Activated CD4-positive, alpha-beta memory T cell treated with anti-CD3 and anti-CD28 coated beads, Interleukin-2, amount 10 ng/mL, durations not matched to agents 7 days and 5 days (primary cell): ENCODE measurements around the gene TMEM183A. TPM values are rescaled to one million over a fixed set of nuclear protein-coding genes. Genes with fewer than 3 reads are reported as not detected.
A peak's percentile ranks its signal among the peaks of the same experiment; 100 is the strongest.
"Not testable (repeated sequence)": the region's sequence is repeated elsewhere in the genome, so short reads cannot be mapped to it uniquely, and the experiment has no call there.

Experiments
- CTCF ChIA-PET: fragments of 350-600 bp; sonication (Branson Sonifier 250); formaldehyde crosslinking; loops from one replicate; lab custom pipeline; 2021; ENCODE audit warnings: antibody characterized with exemption, inconsistent platforms; lab: Charles Lee
- POLR2A ChIA-PET: fragments of 350-600 bp; sonication (Branson Sonifier 250); formaldehyde crosslinking; loops from one replicate; lab custom pipeline; 2021; ENCODE audit warnings: antibody characterized with exemption; lab: Charles Lee
- DNase-seq: peaks from one replicate; pipeline ENCODE4 v3.0.0-alpha.2; 2020
- H3K27ac Mint-ChIP-seq: one replicate; pipeline ENCODE4 v1.8.0; 2021; ENCODE audit warnings: mild to moderate bottlenecking, mixed read lengths
- H3K27me3 Mint-ChIP-seq: one replicate; pipeline ENCODE4 v1.8.0; 2021; ENCODE audit warnings: mixed read lengths
- H3K36me3 Mint-ChIP-seq: one replicate; pipeline ENCODE4 v1.8.0; 2021; ENCODE audit warnings: low read depth, mixed read lengths
- H3K4me1 Mint-ChIP-seq: one replicate; pipeline ENCODE4 v1.8.0; 2021; ENCODE audit warnings: mixed read lengths
- H3K4me3 Mint-ChIP-seq: one replicate; pipeline ENCODE4 v1.8.0; 2021; ENCODE audit warnings: mild to moderate bottlenecking, mixed read lengths
- H3K9me3 Mint-ChIP-seq: one replicate; pipeline ENCODE4 v1.8.0; 2021; ENCODE audit warnings: mixed read lengths
- total RNA-seq, 2 experiments: library from RNA; stranded (reverse); gene quantifications; one replicate each; pipeline ENCODE4 v1.2.3, GENCODE V29; 2021

TMEM183A gene
- total RNA-seq, 2 experiments from 2014 or later, result 69.1 to 72.6 TPM

DNA sequence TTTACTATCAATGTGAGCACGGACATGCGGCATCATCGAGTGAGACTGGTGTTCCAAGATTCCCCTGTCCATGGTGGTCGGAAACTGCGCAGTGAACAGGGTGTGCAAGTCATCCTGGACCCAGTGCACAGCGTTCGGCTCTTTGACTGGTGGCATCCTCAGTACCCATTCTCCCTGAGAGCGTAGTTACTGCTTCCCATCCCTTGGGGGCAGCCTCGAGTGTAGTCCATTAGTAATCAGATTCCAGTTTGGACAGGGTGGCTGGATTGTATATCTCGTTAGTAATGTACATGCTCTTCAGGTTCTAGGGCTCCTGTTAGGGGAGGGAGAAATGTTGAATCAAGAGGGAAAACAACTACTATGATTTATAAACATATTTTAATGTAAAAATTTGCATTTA is 15.7 kb downstream of the TMEM183A start:
- not testable (repeated sequence) for H3K9me3 Mint-ChIP-seq, DNase-seq, H3K27me3 Mint-ChIP-seq, H3K4me3 Mint-ChIP-seq, H3K27ac Mint-ChIP-seq
- Mint-ChIP-seq H3K4me1 (peaks cover 16% of the 10 kb centered on the region), H3K36me3 (peaks cover 67% of the 10 kb centered on the region)
- ChIA-PET CTCF (interaction anchor here (0.6 kb wide), 1 partner anchor 295 kb away, joined by 3 read pairs; no protein-coding TSS in a partner anchor), POLR2A (interaction anchor here (1.0 to 1.2 kb wide), 2 partner anchors 16 to 17 kb away, joined by 3 to 4 read pairs; partner anchors contain the start of gene TMEM183A)

DNA sequence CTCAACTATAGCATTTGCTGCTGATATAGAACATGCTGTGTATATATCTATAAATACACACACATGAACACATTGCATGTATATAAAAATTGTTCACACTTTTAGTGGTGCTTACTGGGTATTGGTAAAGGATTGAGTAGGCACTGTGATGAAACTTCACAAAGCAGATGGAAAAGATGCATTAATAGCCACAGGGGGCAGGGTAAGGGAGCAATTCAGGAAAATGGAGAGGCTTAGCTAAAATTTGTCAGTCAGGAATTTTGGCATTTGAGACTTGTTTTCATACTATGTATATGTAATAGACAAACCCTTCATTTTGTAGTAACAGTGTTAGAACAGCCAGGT is 18.5 kb downstream of the TMEM183A start:
- ChIA-PET POLR2A (interaction anchor here (1.0 to 3.3 kb wide), 3 partner anchors 19 to 684 kb away, joined by 3 to 27 read pairs (median 3); partner anchors contain the start of genes TMEM183A and UBE2T), CTCF (interaction anchor here (0.9 to 2.5 kb wide), 7 partner anchors 11 to 242 kb away, joined by 3 to 25 read pairs (median 4); no protein-coding TSS in a partner anchor)
- Mint-ChIP-seq H3K4me1 (peaks cover 22% of the 10 kb centered on the region), H3K27ac (peak overlapping the region; percentile 52), H3K36me3 (peaks cover 45% of the 10 kb centered on the region), H3K27me3 (peaks cover 14% of the 10 kb centered on the region), H3K4me3 (peak overlapping the region; percentile 73), H3K9me3 (no peaks in the 10 kb centered on the region)
- DNase-seq, result no peak

DNA sequence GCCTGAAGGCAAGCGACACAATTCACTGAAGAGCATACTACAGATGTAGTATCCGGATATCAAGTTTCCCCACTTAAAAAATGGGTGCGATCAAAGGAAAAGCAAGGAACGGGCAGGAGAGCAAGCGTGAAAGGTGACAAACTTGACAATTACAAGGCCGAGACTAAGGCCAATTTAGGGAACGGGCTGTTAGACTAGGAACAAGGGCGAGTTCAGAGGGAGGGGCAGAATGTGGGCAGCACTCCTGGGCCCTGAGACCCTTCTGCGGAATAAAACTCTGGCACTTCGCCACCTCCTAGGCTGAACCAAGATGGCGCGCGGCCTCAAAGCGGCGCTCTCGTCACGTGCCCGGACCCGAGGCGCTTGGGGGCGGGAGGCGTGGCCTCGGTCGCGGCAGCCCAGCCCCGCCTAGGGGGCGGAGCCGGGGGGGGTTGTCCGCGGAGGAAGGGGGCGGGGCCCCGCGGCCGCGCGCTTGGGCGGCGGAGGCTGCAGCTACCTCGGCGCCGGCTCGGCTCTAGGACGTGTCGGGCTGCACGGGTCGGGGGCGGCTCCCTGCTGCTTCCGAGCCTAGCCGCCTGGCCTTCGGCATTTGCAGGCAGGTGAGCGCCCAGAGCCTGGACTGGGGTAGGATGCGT is 19.0 kb downstream of the TMEM183A start, which contains the start of gene PPFIA4:
TSS of gene PPFIA4 (plus strand) at position 461 of the 635 bp plus-strand sequence. CDS start 12,518 bp downstream, outside the sequence.
- peaks cover 22% of the 10 kb centered on the region for H3K4me1 Mint-ChIP-seq
- POLR2A ChIA-PET, result interaction anchor here (1.0 to 3.3 kb wide), 3 partner anchors 19 to 684 kb away, joined by 3 to 27 read pairs (median 3); partner anchors contain the start of genes TMEM183A and UBE2T
- peak; percentile 92 for DNase-seq
- peaks cover 40% of the 10 kb centered on the region for H3K36me3 Mint-ChIP-seq
- H3K4me3 Mint-ChIP-seq, result peak within 1 kb of the TSS; percentile 73
- H3K9me3 Mint-ChIP-seq, result no peaks in the 10 kb centered on the region
- H3K27me3 Mint-ChIP-seq, result peaks cover 14% of the 10 kb centered on the region
- peak within 1 kb of the TSS; percentile 52 for H3K27ac Mint-ChIP-seq
- CTCF ChIA-PET, result interaction anchor here (0.9 to 2.5 kb wide), 5 partner anchors 12 to 241 kb away, joined by 3 to 25 read pairs (median 4); no protein-coding TSS in a partner anchor

DNA sequence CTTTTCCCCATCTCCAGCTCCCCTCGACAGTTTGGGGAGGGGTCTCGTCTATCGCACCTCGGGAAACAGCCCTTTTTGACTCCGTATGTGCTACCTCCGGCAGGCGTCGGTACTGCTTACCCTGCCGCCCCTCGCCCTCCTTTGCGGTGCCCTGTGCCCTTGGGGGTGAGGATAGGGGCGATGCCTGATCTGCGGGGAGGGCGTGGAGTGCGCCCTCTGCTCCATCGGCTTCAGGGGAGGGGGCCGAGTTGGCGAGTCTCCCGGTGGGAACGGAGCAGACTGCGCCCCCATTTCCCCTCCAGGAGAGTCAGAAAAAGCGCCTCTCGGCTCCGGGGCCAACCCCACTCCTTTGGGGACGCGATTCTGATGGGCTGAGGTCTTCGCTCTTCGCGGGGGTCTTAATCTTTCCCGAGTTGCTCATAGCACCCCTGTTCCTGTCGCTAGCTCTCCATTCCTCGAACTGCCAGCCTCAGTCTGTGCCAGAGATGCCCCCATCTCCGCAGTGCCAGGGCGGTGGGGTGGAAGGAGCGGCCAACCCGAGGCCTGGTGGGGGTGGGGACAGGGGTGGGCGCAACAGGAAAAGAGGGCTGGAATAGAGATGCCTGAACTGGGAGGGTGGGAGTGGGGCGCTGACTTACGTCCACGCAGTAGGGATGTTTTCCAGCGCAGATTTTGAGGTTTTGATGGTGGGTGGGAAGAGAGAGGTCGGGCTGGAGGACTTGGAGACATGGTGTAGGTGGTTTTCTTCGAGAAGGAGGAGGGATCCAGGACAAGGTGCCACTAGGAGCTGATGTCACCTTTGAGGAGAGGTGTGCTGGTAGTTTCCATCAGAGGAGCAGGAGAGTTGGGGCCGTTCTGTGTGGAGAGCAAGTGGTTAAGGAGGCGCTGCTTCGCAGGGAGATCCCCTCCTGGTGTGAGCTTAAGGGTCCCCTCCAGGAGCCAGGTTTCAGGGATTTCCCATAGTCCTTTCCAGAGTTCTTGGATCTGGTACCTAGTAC is 19.8 kb downstream of the TMEM183A start:
- peak overlapping the region; percentile 73 for H3K4me3 Mint-ChIP-seq
- peaks cover 14% of the 10 kb centered on the region for H3K27me3 Mint-ChIP-seq
- H3K27ac Mint-ChIP-seq, result no peak overlapping the region
- no peaks in the 10 kb centered on the region for H3K9me3 Mint-ChIP-seq
- peaks cover 22% of the 10 kb centered on the region for H3K4me1 Mint-ChIP-seq
- ChIA-PET CTCF (interaction anchor here (0.9 to 2.5 kb wide), 5 partner anchors 13 to 240 kb away, joined by 3 to 25 read pairs (median 3); no protein-coding TSS in a partner anchor), POLR2A (interaction anchor here (1.0 to 3.3 kb wide), 4 partner anchors 20 to 685 kb away, joined by 3 to 27 read pairs (median 3); partner anchors contain the start of genes RABIF, TMEM183A and UBE2T)
- DNase-seq, result no peak
- peaks cover 32% of the 10 kb centered on the region for H3K36me3 Mint-ChIP-seq

DNA sequence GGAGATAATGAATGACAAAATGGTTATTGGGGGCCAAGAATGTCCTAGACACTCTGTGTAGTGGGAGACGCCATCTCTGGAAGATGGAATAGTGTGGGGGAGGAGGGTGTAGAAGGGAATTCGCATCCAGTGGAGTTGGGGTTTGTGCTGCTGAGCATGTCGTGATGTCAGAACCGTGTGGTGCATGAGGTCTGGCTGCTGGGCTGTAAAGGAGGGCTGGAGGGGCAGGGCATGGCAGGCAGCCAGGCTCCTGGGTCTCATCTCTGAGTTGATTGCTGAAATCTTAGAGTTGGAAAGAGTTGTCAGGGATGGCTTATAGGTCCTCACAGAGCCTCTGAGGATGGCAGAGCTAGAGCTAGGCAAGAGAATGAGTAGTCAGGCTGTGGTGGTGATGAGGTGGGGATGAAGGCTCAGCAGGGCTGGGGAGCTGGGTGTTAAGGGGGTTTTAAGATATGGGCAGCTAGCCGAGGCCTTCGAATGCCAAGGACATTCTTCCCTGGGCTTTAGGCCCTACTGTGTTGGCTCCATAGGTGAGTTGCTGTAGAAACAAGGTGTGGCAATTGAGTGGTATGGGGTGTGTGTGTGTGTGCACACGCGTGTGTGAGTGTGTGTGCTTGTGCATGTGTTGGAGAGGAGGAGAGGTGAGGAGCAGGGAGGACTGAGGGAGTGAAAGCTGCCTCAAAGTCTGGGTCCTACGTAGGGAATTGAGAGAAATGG is 21.1 kb downstream of the TMEM183A start:
- DNase-seq, result no peak
- Mint-ChIP-seq H3K27me3 (peaks cover 14% of the 10 kb centered on the region), H3K4me3 (peak overlapping the region; percentile 73), H3K4me1 (peaks cover 22% of the 10 kb centered on the region), H3K36me3 (peaks cover 27% of the 10 kb centered on the region), H3K9me3 (no peaks in the 10 kb centered on the region), H3K27ac (no peak overlapping the region)
- ChIA-PET CTCF (interaction anchor here (1.5 to 3.7 kb wide), 3 partner anchors 11 to 188 kb away, joined by 3 to 27 read pairs (median 25); no protein-coding TSS in a partner anchor), POLR2A (interaction anchor here (1.4 to 1.6 kb wide), 2 partner anchors 22 to 139 kb away, joined by 3 to 5 read pairs; partner anchors contain the start of genes RABIF and TMEM183A)

DNA sequence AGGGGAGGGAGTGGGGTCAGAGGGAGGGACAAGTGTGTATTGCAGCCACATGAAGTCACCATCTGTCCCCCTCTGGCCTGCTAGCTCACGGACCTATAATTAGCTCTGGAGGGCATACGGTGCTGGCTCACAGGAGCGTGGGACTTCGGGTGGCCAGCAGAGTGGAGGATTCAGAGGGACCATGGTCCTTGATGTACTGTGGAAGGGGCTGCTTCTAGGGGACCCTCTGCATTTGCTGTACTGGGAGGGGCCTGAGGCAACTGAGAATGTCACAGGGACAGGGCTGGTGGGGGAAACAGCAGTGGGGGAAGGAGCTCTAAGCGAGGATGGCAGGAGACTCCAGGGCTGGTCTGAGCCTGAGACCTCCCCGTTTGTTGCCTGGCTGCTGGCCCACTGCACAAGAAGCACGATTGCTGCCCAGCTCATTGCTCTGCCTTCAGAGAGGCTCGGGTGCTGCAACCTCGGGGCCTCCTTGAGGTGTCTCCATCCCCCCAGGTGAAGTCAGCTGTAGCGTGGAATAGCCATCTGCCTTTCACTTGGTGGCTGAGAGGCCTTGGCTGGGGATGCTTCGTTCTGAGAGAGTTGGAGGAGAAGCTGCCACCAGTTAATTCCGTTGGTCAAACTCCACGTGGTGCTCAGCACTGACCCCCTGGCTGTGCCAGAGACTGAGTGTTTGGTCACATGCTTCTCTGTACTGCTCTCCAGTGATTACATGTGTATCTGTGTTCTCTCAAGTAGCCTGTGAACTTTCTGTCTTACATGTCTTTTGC is 21.8 kb downstream of the TMEM183A start:
- peaks cover 14% of the 10 kb centered on the region for H3K27me3 Mint-ChIP-seq
- H3K36me3 Mint-ChIP-seq, result peaks cover 22% of the 10 kb centered on the region
- H3K4me3 Mint-ChIP-seq, result no peak overlapping the region
- peaks cover 22% of the 10 kb centered on the region for H3K4me1 Mint-ChIP-seq
- CTCF ChIA-PET, result interaction anchor here (1.0 to 3.7 kb wide), 4 partner anchors 11 to 238 kb away, joined by 3 to 27 read pairs (median 4); no protein-coding TSS in a partner anchor
- H3K27ac Mint-ChIP-seq, result no peak overlapping the region
- no peaks in the 10 kb centered on the region for H3K9me3 Mint-ChIP-seq
- DNase-seq, result no peak
- POLR2A ChIA-PET, result interaction anchor here (1.6 kb wide), 1 partner anchor 22 kb away, joined by 5 read pairs; the partner anchor contains the start of gene TMEM183A

DNA sequence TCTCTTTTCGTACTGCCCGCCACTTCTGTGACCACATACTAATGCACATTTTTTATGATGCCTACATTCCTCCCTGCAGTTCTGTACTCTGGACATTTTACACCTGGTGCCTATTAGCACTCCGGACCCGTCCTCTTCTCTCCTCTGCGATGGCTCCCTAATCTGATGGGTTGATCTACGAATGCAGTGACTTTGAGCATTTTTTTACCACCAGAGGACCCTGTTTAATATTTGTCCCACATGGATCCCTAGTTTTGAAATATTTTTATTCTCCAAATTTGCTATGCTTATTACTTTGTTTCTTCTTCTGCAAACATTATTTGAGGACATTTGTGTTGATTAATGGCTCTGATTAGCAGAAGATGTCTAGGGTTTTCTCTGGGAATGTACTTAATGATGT is 24.3 kb downstream of the TMEM183A start:
- DNase-seq, result no peak
- H3K9me3 Mint-ChIP-seq, result no peaks in the 10 kb centered on the region
- ChIA-PET POLR2A (no interaction called here), CTCF (interaction anchor here (2.8 to 3.7 kb wide), 2 partner anchors 9 to 185 kb away, joined by 5 to 27 read pairs; no protein-coding TSS in a partner anchor)
- peaks cover 14% of the 10 kb centered on the region for H3K27me3 Mint-ChIP-seq
- H3K4me1 Mint-ChIP-seq, result peaks cover 16% of the 10 kb centered on the region
- no peak overlapping the region for H3K4me3 Mint-ChIP-seq
- H3K27ac Mint-ChIP-seq, result no peak overlapping the region
- no peaks in the 10 kb centered on the region for H3K36me3 Mint-ChIP-seq

DNA sequence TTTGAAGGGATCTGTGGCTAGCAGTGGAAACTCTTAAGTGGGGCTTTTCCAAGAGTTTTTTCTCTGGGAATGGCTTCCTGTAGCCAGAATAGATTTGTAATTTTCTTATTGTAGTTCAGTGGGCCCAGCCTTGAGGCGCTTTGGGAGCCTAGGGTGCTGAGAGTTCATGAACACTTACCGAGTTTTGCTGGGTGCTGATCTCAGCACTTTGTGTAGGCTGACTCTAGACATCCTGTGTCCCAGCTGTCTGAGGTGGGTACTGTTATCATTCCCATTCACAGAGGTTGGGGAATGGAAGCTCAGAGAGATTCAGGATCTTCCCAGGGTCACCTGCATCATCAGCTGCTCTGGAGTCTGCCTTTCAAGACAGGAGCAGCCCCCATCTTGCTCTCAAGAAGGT is 26.1 kb downstream of the TMEM183A start:
- DNase-seq, result no peak
- H3K27ac Mint-ChIP-seq, result no peak overlapping the region
- ChIA-PET CTCF (interaction anchor here (1.8 kb wide), 1 partner anchor 139 kb away, joined by 10 read pairs; no protein-coding TSS in a partner anchor), POLR2A (interaction anchor here (1.5 kb wide), 1 partner anchor 26 kb away, joined by 5 read pairs; the partner anchor contains the start of gene TMEM183A)
- peaks cover 8% of the 10 kb centered on the region for H3K4me1 Mint-ChIP-seq
- no peaks in the 10 kb centered on the region for H3K9me3 Mint-ChIP-seq
- H3K36me3 Mint-ChIP-seq, result no peaks in the 10 kb centered on the region
- peaks cover 3% of the 10 kb centered on the region for H3K27me3 Mint-ChIP-seq
- no peak overlapping the region for H3K4me3 Mint-ChIP-seq

DNA sequence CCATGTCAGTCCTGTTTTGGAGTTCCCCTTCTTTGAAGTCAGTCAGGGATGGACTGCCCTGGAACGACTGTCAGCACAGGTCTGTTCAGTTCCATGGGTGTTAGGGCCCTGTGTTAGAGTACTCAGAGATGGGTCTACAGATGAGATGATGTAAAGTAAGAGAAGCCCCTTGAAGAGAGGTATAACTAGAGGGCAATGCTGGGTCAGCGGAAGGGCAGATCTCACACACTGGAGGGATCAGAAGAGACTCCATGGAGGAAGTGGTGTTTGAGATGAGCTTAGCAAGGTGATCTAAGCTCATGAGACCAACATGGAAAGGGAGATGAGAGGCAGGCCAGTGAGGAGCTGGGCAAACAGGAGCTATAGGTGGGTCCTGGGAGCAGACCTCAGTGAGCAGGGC is 26.7 kb downstream of the TMEM183A start:
- H3K4me1 Mint-ChIP-seq, result peaks cover 6% of the 10 kb centered on the region
- H3K9me3 Mint-ChIP-seq, result no peaks in the 10 kb centered on the region
- DNase-seq, result no peak
- H3K27me3 Mint-ChIP-seq, result no peaks in the 10 kb centered on the region
- H3K27ac Mint-ChIP-seq, result no peak overlapping the region
- POLR2A ChIA-PET, result interaction anchor here (1.5 kb wide), 1 partner anchor 27 kb away, joined by 5 read pairs; the partner anchor contains the start of gene TMEM183A
- no peaks in the 10 kb centered on the region for H3K36me3 Mint-ChIP-seq
- no peak overlapping the region for H3K4me3 Mint-ChIP-seq
- CTCF ChIA-PET, result interaction anchor here (1.8 to 1.9 kb wide), 2 partner anchors 139 to 182 kb away, joined by 8 to 10 read pairs; no protein-coding TSS in a partner anchor

DNA sequence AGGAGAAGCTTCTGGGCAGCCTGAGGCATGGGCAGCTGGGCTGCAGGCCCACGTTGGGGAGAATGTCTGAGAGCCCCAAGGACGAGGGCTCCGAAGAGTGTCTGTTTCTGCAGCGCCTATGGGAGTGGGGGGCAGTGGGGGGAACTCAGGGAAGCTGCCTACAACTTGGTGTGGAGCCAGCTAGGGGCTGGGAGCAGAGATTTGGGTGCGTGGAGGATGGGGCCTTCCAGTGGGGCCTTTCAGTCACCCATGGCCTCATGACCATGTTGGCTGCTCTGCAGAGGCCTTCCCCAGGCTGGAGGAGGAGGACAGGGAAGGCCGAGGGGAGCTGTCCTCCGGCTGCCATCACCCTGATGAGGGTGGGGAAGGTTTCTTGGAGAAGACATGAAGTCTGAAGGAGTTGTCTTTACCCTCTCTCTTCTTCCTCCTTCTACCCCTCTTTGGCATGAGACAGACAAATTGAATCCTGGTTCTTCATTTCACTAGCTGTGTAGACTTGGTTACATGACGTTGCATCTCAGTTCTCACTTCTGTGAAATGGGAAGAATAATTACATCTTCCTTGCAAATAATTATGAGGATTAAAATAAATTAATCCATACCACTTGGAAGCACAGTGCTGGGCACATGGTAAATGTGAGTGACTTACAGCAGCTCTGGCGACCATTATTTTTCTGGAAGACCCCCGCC is 27.4 kb downstream of the TMEM183A start:
- ChIA-PET POLR2A (interaction anchor here (1.5 kb wide), 1 partner anchor 28 kb away, joined by 5 read pairs; the partner anchor contains the start of gene TMEM183A), CTCF (interaction anchor here (1.8 to 1.9 kb wide), 2 partner anchors 138 to 182 kb away, joined by 8 to 10 read pairs; no protein-coding TSS in a partner anchor)
- H3K4me3 Mint-ChIP-seq, result no peak overlapping the region
- H3K36me3 Mint-ChIP-seq, result peaks cover 4% of the 10 kb centered on the region
- no peak for DNase-seq
- no peaks in the 10 kb centered on the region for H3K9me3 Mint-ChIP-seq
- no peaks in the 10 kb centered on the region for H3K27me3 Mint-ChIP-seq
- H3K4me1 Mint-ChIP-seq, result peaks cover 10% of the 10 kb centered on the region
- no peak overlapping the region for H3K27ac Mint-ChIP-seq
